Omental fat pad (tissue), 4 donors: ENCODE measurements around the gene GATA5. TPM values are rescaled to one million over a fixed set of nuclear protein-coding genes. Genes with fewer than 3 reads are reported as not detected.

Experiments used
- ATAC-seq: fragments of 150-250 bp; one replicate; pipeline ENCODE4 v1.9.1; 2016; ENCODE audit warnings: mild to moderate bottlenecking, moderate library complexity; ENCODE audit not compliant: low FRiP score
- DNase-seq: peaks from one replicate; pipeline ENCODE4 v3.0.0-alpha.2; 2019; ENCODE audit warnings: low spot score
- total RNA-seq, 4 donors: library from RNA; depleted of rRNA; stranded (reverse); fragments of >200 nt; gene quantifications; one replicate each; pipeline ENCODE4 v1.1.0, GENCODE V29; 2016
- TF ChIP-seq, protein P1 (sequence below), 3 donors: fragments of 450-650 bp; IDR thresholded peaks; one replicate each; pipeline ENCODE4 v1.5.1; 2016 to 2017; ENCODE audit warnings: antibody characterized with exemption in 3 of 3, mild to moderate bottlenecking in 3 of 3, moderate library complexity in 2 of 3

The GATA5 gene
- total RNA-seq, 4 donors from 2014 or later, result 1.3 to 3.7 (median 1.7) TPM

DNA sequence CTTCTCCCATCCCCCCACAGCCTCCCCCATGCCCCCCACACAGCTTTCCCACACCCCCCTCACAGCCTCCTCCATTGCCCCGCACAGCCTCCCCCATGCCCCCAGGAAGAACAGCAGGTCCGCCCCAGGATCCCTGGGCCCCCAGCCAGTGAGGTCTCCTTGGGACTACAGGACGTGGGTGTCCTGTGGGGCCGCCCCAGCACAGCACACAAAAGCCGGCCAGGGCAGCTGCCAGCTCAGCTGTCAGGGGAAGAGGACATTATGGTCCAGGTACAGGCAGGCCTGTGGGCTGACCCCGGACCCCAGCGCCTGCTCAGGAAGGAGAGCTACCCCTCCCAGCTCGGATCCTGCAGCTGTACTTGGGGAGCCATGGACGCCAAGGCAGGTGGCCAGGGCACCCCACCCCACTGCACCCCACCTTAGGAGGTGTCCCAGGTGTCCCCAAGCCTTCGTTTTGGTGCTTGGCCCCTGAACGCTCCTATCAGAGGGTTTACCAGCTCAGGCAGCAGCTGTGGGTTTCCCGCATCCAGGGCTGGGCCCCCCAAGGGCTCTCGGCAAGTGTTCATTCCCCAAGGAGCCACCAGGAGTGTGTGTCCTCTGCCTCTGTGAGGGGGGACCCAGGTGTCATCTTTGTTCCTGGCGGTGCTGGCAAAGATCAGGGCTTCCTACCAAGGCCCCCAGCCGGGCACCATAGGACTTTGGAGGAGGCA is 42.3 kb upstream of the GATA5 start:
- TF ChIP-seq, protein P1, sequence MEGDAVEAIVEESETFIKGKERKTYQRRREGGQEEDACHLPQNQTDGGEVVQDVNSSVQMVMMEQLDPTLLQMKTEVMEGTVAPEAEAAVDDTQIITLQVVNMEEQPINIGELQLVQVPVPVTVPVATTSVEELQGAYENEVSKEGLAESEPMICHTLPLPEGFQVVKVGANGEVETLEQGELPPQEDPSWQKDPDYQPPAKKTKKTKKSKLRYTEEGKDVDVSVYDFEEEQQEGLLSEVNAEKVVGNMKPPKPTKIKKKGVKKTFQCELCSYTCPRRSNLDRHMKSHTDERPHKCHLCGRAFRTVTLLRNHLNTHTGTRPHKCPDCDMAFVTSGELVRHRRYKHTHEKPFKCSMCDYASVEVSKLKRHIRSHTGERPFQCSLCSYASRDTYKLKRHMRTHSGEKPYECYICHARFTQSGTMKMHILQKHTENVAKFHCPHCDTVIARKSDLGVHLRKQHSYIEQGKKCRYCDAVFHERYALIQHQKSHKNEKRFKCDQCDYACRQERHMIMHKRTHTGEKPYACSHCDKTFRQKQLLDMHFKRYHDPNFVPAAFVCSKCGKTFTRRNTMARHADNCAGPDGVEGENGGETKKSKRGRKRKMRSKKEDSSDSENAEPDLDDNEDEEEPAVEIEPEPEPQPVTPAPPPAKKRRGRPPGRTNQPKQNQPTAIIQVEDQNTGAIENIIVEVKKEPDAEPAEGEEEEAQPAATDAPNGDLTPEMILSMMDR (IDR thresholded peaks at IDR 0.05), result no peak
- DNase-seq, result no peak
- no peak for ATAC-seq

DNA sequence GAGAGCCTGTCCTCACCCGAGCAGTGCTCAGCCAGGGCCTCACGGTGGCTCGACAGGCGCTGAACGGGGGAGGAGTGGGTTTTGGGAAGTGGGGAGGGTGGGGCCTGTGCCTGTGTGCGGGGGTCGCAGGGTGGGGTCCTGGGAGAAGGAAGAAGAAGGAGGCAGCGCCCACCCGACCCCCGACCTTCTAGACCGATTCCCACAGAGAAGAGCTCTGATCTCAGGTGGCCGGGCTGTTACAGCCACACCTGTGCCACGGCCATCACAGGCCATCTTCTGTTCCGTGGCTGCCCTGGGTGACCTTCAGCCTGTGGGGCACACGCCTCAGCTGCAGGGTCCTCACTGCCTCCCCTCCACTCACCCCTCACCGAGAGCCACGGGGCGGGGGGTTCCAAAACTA is 41.4 kb upstream of the GATA5 start:
- no peak for ATAC-seq
- TF ChIP-seq, protein P1 (IDR thresholded peaks at IDR 0.05), result no peak

DNA sequence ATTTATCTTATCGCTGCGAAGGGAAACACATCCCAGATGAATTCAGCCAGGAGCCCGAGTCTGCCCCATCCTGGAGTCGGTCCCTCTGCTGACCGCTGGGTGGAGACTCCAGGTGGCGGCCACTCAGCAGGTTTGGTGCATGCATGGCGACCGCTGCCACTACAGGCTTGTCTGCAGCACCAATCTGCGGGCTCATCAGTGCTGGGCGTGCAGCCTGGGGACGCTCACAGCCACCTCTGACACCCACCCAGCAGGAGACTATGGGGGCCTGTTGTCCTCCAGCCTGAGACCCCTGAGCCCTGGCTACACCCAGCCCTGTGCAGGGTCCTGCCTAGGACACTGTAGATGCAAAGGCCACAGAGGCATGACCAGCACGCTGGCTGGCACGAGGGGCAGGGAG is 40.5 kb upstream of the GATA5 start:
- DNase-seq (no peak), ATAC-seq (no peak)
- TF ChIP-seq, protein P1 (IDR thresholded peaks at IDR 0.05), result no peak

More for the DNA sequence above, 41.4 kb upstream of the GATA5 start:
- no peak for DNase-seq

DNA sequence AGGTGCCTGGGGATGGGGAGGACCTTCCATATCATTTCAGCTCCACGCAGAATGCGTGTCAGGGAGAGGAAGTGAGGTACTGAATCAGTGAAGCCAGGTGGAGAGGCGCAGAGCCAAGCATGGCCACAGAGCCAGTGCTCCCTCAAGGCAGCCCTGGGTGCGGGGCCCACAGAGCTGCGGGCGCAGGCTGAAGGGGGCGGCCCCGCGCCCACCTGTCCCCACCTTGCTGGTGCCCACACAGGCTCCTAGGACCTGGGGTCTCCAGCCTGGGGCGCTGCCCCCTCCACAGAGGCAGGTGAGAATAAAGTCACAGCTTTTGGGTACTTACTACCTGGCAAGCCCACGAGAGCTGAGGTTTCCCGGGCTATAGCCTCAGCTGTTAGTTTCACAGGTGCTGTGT is 40.0 kb upstream of the GATA5 start:
- ATAC-seq (no peak), DNase-seq (no peak)
- TF ChIP-seq, protein P1 (IDR thresholded peaks at IDR 0.05), result no peak

DNA sequence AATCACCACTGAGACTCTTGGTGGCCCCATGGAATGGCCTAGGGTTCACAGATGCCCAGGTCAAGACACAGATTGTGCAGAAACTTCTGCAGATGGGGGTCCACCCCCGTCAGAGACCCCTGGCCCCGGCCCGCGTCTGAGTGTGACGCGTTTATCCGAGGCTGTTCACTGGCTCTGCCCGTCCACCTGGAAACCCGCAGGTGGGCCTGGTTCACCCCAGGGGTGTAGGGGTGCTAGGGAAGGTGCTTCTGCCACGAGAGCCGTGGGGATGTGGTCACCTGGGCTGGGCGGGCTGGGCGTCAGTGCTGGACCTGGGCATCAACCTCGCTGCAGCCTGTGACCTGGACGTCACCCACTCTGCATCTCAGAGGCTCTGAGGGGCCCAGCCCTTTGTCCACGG is 39.5 kb upstream of the GATA5 start:
- no peak for DNase-seq
- no peak for ATAC-seq
- TF ChIP-seq, protein P1 (IDR thresholded peaks at IDR 0.05), result no peak

DNA sequence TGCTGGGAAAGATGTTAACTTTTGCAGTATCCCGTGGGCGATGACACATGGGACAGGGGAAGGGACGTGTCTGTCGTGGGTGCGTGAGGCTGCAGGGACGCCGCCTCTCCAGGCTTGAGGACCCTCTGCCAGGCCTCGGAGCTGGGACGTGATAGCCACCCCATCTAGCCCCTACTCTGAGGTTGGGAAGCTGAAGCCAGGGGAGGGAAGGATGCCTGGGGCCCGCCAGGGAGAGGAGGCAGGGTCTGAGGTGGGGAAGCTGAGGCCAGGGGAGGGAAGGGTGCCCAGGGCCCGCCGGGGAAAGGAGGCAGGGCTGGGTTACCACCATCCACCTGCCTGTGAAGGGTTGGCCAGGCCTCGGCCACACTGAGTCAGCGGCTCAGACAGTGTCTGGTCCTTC is 38.2 kb upstream of the GATA5 start:
- DNase-seq, result no peak
- ATAC-seq, result no peak
- TF ChIP-seq, protein P1 (IDR thresholded peaks at IDR 0.05), result no peak

DNA sequence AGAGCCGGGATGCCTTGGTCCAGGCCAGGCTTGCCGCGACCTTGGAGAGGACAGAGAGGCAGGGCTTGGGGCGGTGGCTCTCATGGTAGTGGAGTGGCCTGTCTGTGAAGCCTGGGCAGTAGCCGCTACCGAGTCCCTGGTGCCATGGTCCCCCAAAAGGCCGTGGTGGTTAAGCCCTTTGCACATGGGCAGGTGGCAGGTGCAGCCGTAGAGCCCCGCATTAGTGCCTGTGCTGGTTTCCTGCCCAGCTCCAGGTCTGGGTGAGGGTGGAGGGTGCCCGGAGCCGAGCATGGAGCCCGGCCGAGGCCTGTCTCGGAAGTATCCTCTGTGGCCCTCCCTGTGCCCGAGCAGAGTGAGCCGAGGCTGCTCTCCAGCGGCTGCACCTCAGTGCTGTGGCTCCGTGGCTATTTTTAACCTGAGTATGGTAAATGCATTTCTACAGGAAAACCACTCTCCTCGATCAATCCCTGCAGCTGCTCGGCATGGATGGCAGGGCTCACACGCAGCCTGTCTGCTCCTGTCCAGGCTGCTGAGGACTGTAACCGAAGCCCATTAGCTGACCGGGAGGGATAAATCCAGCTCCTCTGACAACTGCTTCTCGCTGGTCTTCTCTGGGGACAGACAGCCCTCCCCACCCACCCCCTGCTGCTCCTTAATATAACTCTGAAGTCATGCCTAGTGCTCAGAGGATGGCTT is 36.3 kb upstream of the GATA5 start:
- DNase-seq, result no peak
- ATAC-seq, result no peak
- TF ChIP-seq, protein P1 (IDR thresholded peaks at IDR 0.05), result no peak
